GM18498 (cell line): ENCODE results near the gene FAM72D.
"Not testable (repeated sequence)": the region's sequence is repeated elsewhere in the genome, so short reads cannot be mapped to it uniquely, and the experiment has no call there.

Experiments
- ATAC-seq: cut with Tn5 transposase; IDR thresholded peaks from one replicate; pipeline ENCODE4 v1.9.1; 2021; ENCODE audit warnings: mild to moderate bottlenecking, moderate library complexity; ENCODE audit not compliant: unreplicated experiment

Gene FAM72D

GRCh38 chr1:145082483-145083255, 13.1 kb upstream of the FAM72D start:
- not testable (repeated sequence) for ATAC-seq

GRCh38 chr1:145093517-145094149, 2.1 kb upstream of the FAM72D start:
- not testable (repeated sequence) for ATAC-seq

GRCh38 chr1:145094655-145095211, 1.0 kb upstream of the FAM72D start:
- peak; percentile 7 for ATAC-seq

GRCh38 chr1:145101725-145102124, 6.0 kb downstream of the FAM72D start:
- not testable (repeated sequence) for ATAC-seq

- not testable (repeated sequence) for ATAC-seq
Observed at GRCh38 chr1:145103294-145103693, 7.5 kb downstream of the FAM72D start.

- not testable (repeated sequence) for ATAC-seq
Observed at GRCh38 chr1:145111674-145112073, 15.9 kb downstream of the FAM72D start.

GRCh38 chr1:145112703-145113102, 16.9 kb downstream of the FAM72D start:
- ATAC-seq, result not testable (repeated sequence)

GRCh38 chr1:145114560-145115057, 18.8 kb downstream of the FAM72D start:
- ATAC-seq, result not testable (repeated sequence)

GRCh38 chr1:145115587-145116493, 20.1 kb downstream of the FAM72D start:
- not testable (repeated sequence) for ATAC-seq

GRCh38 chr1:145119842-145120241, 24.1 kb downstream of the FAM72D start:
- not testable (repeated sequence) for ATAC-seq

GRCh38 chr1:145122344-145123061, 26.7 kb downstream of the FAM72D start:
- ATAC-seq, result not testable (repeated sequence)

- ATAC-seq, result not testable (repeated sequence)
Observed at GRCh38 chr1:145123062-145123395, 27.3 kb downstream of the FAM72D start.

GRCh38 chr1:145123992-145124641, 28.3 kb downstream of the FAM72D start:
- not testable (repeated sequence) for ATAC-seq

- ATAC-seq, result not testable (repeated sequence)
Observed at GRCh38 chr1:145125112-145125511, 29.3 kb downstream of the FAM72D start.

GRCh38 chr1:145127144-145127543, 31.4 kb downstream of the FAM72D start:
- not testable (repeated sequence) for ATAC-seq

- ATAC-seq, result not testable (repeated sequence)
Observed at GRCh38 chr1:145128697-145129469, 33.1 kb downstream of the FAM72D start.

- ATAC-seq, result not testable (repeated sequence)
Observed at GRCh38 chr1:145134476-145134875, 38.7 kb downstream of the FAM72D start.

- not testable (repeated sequence) for ATAC-seq
Observed at GRCh38 chr1:145140549-145140948, 44.8 kb downstream of the FAM72D start.
